ENCODE results near the gene ERFE. TPM values are rescaled to one million over a fixed set of nuclear protein-coding genes. Genes with fewer than 3 reads are reported as not detected.

Gene ERFE
- total RNA-seq, 1 donor from 2014 or later, result 86.8 TPM

DNA sequence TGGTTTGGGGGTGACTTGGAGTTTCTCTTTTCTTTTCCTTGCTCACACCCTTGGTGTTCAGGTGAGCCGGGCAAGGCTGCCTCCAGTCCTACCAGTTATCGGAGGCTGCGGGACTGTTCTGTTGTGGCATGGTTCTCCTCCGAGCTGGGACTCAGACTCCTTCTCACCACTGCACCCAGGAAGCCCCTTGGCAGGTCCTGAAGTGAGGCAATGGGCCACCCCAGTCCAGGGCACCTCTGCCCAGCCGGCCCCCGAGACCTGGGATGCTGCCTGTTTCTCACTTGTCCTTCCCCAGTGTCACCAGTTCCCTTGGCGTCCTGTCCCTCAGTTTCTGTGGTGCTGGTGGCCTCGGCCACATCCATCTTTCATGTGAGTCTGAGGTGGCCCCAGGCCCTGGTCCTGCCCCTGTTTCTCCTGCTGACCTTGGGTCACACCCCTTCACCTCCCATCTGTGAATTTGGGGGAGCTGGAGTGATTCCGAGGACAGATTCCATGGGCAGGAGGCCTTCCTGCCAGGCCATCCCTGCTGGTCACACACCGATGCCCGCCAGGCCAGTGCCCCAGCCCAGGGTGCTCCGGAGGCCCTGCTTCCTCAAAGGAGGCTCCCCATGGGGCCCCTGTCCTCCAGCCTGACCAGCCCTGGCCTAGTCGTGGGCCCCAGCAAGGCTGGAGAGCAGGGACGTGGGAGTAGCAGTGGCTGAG, 26.9 kb upstream of the ERFE start:
- H3K4me3 ChIP-seq (ENCODE audit: low read depth, low read length), result no peak overlapping the region
- DNase-seq (ENCODE audit: low read depth), result no peak
- TF ChIP-seq, protein P1, sequence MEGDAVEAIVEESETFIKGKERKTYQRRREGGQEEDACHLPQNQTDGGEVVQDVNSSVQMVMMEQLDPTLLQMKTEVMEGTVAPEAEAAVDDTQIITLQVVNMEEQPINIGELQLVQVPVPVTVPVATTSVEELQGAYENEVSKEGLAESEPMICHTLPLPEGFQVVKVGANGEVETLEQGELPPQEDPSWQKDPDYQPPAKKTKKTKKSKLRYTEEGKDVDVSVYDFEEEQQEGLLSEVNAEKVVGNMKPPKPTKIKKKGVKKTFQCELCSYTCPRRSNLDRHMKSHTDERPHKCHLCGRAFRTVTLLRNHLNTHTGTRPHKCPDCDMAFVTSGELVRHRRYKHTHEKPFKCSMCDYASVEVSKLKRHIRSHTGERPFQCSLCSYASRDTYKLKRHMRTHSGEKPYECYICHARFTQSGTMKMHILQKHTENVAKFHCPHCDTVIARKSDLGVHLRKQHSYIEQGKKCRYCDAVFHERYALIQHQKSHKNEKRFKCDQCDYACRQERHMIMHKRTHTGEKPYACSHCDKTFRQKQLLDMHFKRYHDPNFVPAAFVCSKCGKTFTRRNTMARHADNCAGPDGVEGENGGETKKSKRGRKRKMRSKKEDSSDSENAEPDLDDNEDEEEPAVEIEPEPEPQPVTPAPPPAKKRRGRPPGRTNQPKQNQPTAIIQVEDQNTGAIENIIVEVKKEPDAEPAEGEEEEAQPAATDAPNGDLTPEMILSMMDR (conservative IDR thresholded peaks at IDR 0.05; ENCODE audit: low read depth, low read length), result no peak

DNA sequence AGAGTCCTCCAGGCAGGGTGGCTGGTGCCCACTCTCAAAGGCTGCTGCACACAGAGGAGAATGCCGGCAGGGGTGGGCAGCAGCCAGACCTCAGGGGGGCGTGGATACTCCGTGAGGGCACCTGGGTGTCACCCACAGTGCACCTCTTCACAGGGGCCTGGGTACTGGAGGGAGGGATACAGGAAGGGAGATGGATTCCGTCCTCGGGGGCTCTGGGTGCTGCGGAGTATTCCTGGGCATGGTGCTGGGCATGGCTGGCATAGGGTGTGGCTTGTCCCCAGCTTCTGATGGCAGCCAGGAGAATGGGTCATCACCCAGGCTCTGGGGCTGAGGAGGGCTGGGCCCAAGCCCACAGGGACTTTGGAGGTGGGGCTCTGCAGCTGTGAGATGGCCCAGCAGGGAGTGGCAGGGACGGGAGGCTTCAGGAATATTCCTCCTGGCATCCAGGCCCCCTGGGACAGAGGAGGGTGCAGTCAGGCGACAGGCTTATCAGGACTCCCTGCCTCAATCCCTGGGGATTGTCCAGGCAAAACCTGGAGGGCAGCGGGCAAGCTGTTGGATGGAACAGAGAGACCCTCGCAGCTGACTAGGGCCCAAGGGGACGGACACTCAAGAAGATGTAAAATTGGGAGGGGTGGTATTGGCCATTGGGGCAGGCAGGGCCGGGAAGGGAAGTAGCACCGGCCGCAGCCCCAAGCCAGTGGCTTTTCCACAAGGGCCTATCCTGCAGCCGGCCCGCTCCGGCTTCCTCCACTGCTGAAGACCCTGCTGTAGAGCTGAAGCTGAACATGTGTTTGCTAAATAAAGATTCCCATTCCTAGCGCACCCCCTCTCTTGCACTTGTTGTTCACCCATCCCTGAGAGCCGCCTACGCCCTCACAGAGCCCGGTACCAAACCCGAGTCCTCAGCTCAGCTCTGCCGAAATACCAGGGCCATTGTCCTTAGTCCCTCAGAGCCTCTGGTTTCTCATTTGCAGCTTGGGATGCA, 26.0 kb upstream of the ERFE start:
- no peak overlapping the region for H3K4me3 ChIP-seq (ENCODE audit: low read depth, low read length)
- TF ChIP-seq, protein P1 (conservative IDR thresholded peaks at IDR 0.05; ENCODE audit: low read depth, low read length), result no peak
- DNase-seq (ENCODE audit: low read depth), result no peak

DNA sequence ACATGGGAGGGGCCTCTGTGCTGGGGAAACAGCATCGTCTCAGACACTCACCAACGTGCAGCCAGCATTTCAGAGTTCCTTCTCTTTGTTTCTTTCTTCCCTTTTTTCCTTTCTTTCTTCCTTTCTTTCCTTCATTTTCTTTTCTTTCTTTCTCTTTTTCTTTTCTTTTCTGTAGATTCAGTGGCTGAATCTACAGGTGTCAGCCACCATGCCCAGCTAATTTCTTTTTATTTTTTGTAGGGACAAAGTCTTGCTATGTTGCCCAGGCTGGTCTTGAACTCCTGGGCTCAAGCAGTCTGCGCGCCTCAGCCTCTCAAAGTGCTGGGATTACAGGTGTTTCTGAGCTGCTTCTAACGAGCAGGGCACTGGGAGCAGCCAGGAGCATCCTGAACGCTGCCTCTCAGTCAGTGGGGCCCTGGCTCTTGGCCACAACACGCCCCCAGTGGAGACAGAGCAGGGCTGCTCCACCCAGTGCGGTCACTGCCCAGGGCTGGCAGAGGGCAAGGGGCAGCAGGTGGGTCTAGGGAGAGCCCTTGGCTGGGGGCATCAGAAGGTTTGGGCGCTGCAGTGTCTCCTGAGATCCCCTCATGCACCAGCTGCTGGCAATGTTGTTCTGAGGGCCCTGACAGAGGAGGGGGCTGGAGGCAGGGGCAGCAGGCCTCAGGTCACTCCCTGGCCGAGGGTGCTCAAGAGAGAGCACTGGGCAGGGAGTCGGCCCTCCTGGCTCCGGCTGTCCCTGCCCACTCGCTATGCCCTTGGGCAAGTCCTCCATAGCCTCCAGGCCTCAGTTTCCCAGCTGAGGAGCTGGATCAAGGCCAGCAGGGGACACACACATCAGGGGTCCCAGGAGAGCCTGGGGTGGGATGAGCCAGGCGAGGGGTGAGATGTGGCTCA, 25.0 kb upstream of the ERFE start:
- TF ChIP-seq, protein P1 (conservative IDR thresholded peaks at IDR 0.05; ENCODE audit: low read depth, low read length), result peak; percentile 8
- H3K4me3 ChIP-seq (ENCODE audit: low read depth, low read length), result no peak overlapping the region
- no peak for DNase-seq (ENCODE audit: low read depth)

DNA sequence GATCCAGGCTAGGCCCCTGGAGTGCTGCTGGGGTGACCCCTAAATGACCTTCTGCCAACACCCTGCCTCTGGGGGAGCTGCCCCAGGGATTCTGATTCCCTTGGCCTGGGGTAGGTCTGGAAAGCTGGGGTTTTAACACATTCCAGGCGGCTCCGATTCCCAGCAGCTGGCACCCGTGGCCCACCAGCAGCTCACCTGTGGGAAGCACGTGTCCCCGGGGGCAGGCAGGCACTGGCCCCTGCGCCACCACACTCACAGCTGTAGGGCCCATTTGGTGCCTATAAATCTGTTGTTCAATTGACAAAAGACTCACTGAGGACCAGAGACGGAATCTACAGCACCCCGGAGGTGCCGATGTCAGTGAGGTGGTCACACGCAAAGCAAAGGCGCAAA, 24.4 kb upstream of the ERFE start:
- DNase-seq (ENCODE audit: low read depth), result no peak
- TF ChIP-seq, protein P1 (conservative IDR thresholded peaks at IDR 0.05; ENCODE audit: low read depth, low read length), result no peak
- H3K4me3 ChIP-seq (ENCODE audit: low read depth, low read length), result no peak overlapping the region

DNA sequence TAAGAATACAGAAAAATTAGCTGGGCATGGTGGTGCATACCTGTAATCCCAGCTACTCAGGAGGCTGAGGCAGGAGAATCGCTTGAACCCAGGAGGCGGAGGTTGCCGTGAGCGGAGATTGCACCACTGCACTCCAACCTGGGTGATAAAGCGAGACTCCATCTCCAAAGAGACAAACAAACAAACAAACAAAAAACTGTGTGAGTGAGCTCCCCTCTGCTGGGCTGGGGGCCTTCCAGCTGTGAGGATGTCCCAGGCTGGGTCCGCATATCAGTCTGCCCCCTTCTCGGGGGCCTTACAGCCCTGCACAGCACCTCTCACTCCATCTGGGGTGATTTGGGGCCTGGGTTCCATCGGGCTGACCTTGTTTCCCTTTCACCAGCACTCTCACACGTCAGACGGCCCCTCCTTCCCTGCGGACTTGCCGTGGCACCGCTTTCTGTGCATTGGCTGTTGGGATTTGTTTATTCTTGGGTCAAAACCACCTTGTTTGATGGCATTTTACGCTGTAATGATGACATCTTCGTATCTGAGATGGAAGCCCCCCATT, 23.1 kb upstream of the ERFE start:
- no peak for DNase-seq (ENCODE audit: low read depth)
- no peak overlapping the region for H3K4me3 ChIP-seq (ENCODE audit: low read depth, low read length)
- TF ChIP-seq, protein P1 (conservative IDR thresholded peaks at IDR 0.05; ENCODE audit: low read depth, low read length), result no peak

DNA sequence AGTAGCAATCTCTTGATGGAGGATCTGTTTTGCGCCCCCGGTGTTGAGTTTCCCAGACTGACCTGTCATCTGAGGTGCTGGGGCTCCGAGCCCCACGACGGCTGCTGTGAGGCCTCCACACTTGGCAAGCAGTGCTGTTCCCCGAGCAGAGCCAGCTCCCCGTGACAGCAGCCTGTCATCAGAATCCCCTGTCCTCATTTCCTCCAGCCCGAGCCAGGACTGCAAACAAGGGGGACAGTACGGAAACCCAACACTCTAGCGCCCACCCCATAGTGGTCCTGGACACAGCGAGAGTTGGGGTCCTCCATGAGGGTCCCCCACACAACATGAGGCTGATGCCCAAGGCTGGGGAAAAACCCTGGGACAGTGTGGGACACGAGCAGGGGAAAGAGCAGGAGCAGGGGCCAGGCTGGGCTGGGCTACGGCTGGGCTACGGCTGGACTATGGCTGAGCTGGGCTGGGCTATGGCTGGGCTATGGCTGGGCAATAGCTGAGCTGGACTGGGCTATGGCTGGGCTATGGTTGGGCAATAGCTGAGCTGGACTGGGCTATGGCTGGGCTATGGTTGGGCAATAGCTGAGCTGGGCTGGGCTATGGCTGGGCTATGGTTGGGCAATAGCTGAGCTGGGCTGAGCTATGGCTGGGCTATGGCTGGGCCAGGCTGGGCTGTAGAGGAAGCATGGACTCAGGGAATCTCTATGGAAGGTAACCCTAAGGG, 21.8 kb upstream of the ERFE start:
- no peak for DNase-seq (ENCODE audit: low read depth)
- TF ChIP-seq, protein P1 (conservative IDR thresholded peaks at IDR 0.05; ENCODE audit: low read depth, low read length), result no peak
- no peak overlapping the region for H3K4me3 ChIP-seq (ENCODE audit: low read depth, low read length)
